GM12891 (cell line): ENCODE data around the gene TMC4.

Experiments used
- PAX5 ChIP-seq: IDR thresholded peaks from 2 replicates; pipeline ENCODE4 v1.6.1; 2011; ENCODE audit warnings: low read length, moderate library complexity, mild to moderate bottlenecking; ENCODE audit not compliant: insufficient read depth, severe bottlenecking
- POLR2A ChIP-seq: IDR thresholded peaks from 2 replicates; pipeline ENCODE4 v1.6.1; 2011; ENCODE audit warnings: low read depth, low read length, control low read depth
- POLR2AphosphoS5 ChIP-seq: IDR thresholded peaks from 2 replicates; pipeline ENCODE4 v1.6.1; 2011; ENCODE audit warnings: low read depth, low read length, control low read depth
- POU2F2 ChIP-seq: IDR thresholded peaks from 2 replicates; pipeline ENCODE4 v1.6.1; 2011; ENCODE audit warnings: low read depth, mild to moderate bottlenecking, control low read depth, low read length, moderate library complexity
- SPI1 ChIP-seq: IDR thresholded peaks from 2 replicates; pipeline ENCODE4 v1.6.1; 2011; ENCODE audit warnings: low read depth, low read length, control low read depth
- TAF1 ChIP-seq: IDR thresholded peaks from 2 replicates; pipeline ENCODE4 v1.6.1; 2011; ENCODE audit warnings: low read depth, low read length, control low read depth

- TF ChIP-seq POLR2A (0 out of 2 replicates have a peak, but pooled peaks have one; percentile 30), TAF1 (no peak), POLR2AphosphoS5 (no peak), POU2F2 (no peak), PAX5 (no peak), SPI1 (no peak)
Measured at GRCh38 chr19:54151362-54152035, 21.5 kb downstream of the TMC4 start.
